B cell (primary cell): ENCODE data around the gene ALOX5AP.

Experiments used
- EZH2 ChIP-seq: IDR thresholded peaks from 2 replicates; pipeline ENCODE4 v1.6.1; 2012; ENCODE audit warnings: borderline replicate concordance, low read depth, mild to moderate bottlenecking, moderate library complexity, low read length; ENCODE audit not compliant: insufficient read depth, poor library complexity, severe bottlenecking
- TF ChIP-seq, protein P1 (sequence below): fragments of 200-600 bp; IDR thresholded peaks from one replicate; pipeline ENCODE4 v1.8.0; 2022; ENCODE audit warnings: antibody characterized with exemption, mild to moderate bottlenecking

DNA sequence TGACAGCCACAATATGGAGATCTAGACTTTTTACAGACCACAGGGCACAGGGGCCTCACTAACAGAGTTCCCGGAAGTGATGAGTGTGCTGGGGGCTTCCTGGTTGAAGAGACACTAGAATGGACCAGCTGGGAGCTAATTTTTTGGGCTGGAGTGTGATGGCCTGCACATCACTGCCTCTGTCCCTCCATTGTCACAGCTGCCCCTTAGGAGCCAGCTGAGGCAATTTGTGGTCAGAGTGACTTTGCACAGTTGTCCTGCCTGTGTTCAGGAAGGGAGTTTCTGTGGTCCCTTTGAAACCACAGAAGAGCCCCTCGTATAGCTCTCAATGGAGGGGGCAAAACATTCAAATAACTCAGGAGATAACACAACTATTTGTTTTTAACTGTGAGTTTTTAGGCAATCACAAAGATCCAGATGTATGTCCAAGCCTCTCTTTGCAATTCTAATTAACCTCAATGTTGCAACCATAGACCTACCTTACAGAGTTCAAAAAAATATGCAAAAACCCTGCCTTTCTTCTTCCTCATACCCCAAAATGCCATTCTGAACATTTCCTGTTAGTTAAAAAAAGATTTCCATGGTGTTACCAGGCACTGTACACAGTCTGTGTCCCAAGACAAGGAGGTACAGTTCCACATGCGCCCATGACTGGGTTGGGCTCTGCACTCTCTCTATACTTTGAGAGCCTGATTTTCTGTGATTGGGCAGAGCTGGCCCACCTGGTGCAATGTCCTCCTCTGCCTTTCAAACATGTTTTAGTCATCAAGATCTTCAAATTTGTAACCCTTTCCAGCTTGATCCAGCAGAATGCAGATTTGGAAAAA is 2.4 kb downstream of the ALOX5AP start:
- TF ChIP-seq, protein P1, sequence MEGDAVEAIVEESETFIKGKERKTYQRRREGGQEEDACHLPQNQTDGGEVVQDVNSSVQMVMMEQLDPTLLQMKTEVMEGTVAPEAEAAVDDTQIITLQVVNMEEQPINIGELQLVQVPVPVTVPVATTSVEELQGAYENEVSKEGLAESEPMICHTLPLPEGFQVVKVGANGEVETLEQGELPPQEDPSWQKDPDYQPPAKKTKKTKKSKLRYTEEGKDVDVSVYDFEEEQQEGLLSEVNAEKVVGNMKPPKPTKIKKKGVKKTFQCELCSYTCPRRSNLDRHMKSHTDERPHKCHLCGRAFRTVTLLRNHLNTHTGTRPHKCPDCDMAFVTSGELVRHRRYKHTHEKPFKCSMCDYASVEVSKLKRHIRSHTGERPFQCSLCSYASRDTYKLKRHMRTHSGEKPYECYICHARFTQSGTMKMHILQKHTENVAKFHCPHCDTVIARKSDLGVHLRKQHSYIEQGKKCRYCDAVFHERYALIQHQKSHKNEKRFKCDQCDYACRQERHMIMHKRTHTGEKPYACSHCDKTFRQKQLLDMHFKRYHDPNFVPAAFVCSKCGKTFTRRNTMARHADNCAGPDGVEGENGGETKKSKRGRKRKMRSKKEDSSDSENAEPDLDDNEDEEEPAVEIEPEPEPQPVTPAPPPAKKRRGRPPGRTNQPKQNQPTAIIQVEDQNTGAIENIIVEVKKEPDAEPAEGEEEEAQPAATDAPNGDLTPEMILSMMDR = no peak
- no peak for TF ChIP-seq EZH2
